ENCODE results near the gene SHC2.

DNA sequence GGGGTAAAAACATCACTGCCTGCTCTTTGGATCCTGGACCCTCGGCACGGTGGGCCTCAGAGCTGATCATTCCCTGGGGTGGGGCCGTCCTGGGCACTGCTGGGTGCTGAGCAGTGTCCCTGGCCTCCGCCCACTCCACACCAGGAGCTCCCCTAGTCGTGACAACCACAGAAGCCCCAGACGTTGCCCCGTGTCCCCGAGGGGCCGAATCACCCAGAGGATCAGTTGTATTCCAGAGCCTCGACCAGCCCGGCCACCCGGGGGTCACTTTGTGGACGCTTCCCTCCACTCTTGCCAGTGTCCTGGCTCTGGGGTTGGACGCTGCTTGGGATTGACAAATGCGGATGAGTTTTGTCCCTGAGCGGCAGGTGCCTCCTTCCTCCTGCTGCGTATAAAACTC, 62.1 kb downstream of the SHC2 start:
- TF ChIP-seq USF2 (IDR thresholded peaks at IDR 0.05; ENCODE audit: low read length), result no peak
- TF ChIP-seq MAFK (IDR thresholded peaks at IDR 0.05; ENCODE audit: low read depth, low read length), result no peak

Measured in H1 (cell line).